GM23248 (cell line): Measurements from ENCODE around the gene ACTN4.

Experiments
- EZH2 ChIP-seq: fragments of 200-600 bp; sonication (generic); IDR thresholded peaks from 2 replicates; pipeline ENCODE4 v1.6.1; 2018; ENCODE audit warnings: antibody characterized with exemption, mild to moderate bottlenecking; ENCODE audit not compliant: insufficient read depth, poor library complexity, severe bottlenecking
- EZH2phosphoT487 ChIP-seq: fragments of 200-600 bp; sonication (generic); IDR thresholded peaks from 2 replicates; pipeline ENCODE4 v1.6.1; 2018; ENCODE audit warnings: antibody characterized with exemption, moderate library complexity, mild to moderate bottlenecking, low read depth; ENCODE audit not compliant: insufficient read depth

GRCh38 chr19:38617283-38617763, 30.1 kb upstream of the ACTN4 start:
- no peak for TF ChIP-seq EZH2
- no peak for TF ChIP-seq EZH2phosphoT487
